Naive thymus-derived CD8-positive, alpha-beta T cell (primary cell): ENCODE data around the gene NBR1. TPM values are rescaled to one million over a fixed set of nuclear protein-coding genes. Genes with fewer than 3 reads are reported as not detected.
"Not testable (repeated sequence)": the region's sequence is repeated elsewhere in the genome, so short reads cannot be mapped to it uniquely, and the experiment has no call there.

Experiments used
- ATAC-seq, 2 donors: fragments of 150-1000 bp; cut with Tn5 transposase in 1 of 2; sonication (Bioruptor Pico), chemical (Tn5 transposase) in 1 of 2; 1 replicate in 1 of 2; 2 replicates in 1 of 2; pipeline ENCODE4 v1.10.0; 2021; ENCODE audit warnings: mild to moderate bottlenecking in 2 of 2, moderate library complexity in 2 of 2
- POLR2A ChIA-PET: fragments of 350-600 bp; sonication (Branson Sonifier 250); formaldehyde crosslinking; loops from one replicate; lab custom pipeline; 2021; ENCODE audit warnings: antibody characterized with exemption; lab: Charles Lee
- DNase-seq, 10 donors: peaks; one replicate each; pipeline versions ENCODE4 v3.0.0 to v3.0.0-alpha.2; 2020 to 2022
- H3K27ac Mint-ChIP-seq, 10 donors: one replicate each; pipeline ENCODE4 v1.8.0; 2020 to 2022; ENCODE audit warnings: mild to moderate bottlenecking in 10 of 10, mixed read lengths in 10 of 10, moderate library complexity in 4 of 10, inconsistent platforms in 1 of 10
- H3K27me3 Mint-ChIP-seq, 5 donors: one replicate each; pipeline ENCODE4 v1.8.0; 2021 to 2022; ENCODE audit warnings: mixed read lengths in 5 of 5
- H3K36me3 Mint-ChIP-seq, 3 donors: one replicate each; pipeline ENCODE4 v1.8.0; 2020 to 2022; ENCODE audit warnings: mixed read lengths in 3 of 3, mild to moderate bottlenecking in 2 of 3, inconsistent platforms in 1 of 3
- H3K4me1 Mint-ChIP-seq, 4 donors: one replicate each; pipeline ENCODE4 v1.8.0; 2021 to 2022; ENCODE audit warnings: mixed read lengths in 4 of 4
- H3K4me3 Mint-ChIP-seq, 10 donors: one replicate each; pipeline ENCODE4 v1.8.0; 2020 to 2022; ENCODE audit warnings: mild to moderate bottlenecking in 10 of 10, mixed read lengths in 10 of 10, moderate library complexity in 6 of 10, inconsistent platforms in 1 of 10
- H3K9me3 Mint-ChIP-seq, 9 donors: one replicate each; pipeline ENCODE4 v1.8.0; 2020 to 2022; ENCODE audit warnings: mixed read lengths in 9 of 9, mild to moderate bottlenecking in 3 of 9, inconsistent platforms in 1 of 9, moderate library complexity in 1 of 9
- polyA plus RNA-seq, 3 donors: library from polyadenylated mRNA; unstranded; fragments of 300-500 nt; fragmentation: Illumina TruSeq; gene quantifications; one replicate each; pipeline ENCODE4 v1.2.3, GENCODE V29; 2021
- total RNA-seq, 8 experiments: library from RNA in 2 of 8; stranded (reverse) in 2 of 8; gene quantifications; one replicate each; pipeline ENCODE4 v1.2.3 and lab custom pipeline; 2021 to 2026

NBR1 gene
- total and polyA plus RNA-seq, 5 experiments from 2014 or later: 63.3 to 88.0 (median 73.2) TPM

DNA sequence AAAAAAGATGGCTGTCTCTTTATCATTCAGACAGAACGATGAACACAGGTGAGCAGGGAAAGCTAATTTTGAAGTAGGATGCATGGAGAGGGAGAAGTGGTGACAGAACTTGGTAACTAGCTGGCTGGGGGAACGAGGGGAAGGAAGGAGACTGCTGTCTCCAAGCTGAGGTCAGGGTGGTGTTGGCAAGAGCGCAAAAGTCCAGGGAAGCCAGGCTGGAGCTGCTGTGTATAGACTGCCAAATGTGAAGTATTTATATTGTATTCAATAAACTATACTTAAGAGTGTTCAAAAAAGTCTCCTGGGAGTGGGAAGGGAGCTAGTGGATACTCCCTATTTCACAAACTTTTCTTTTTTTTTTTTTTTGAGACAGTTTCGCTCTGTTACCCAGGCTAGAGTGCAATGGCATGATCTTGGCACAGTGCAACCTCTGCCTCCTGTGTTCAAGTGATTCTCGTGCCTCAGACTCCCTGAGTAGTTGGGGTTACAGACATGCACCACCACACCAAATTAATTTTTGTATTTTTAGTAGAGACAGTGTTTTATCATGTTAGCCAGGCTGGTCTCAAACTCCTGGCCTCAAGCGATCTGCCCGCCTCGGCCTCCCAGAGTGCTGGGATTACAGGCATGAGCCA is 48.8 kb downstream of the NBR1 start:
- Mint-ChIP-seq H3K4me3 (no peak overlapping the region), H3K27me3 (no peaks in the 10 kb centered on the region), H3K4me1 (peaks cover 17 to 39% (median 31%) of the 10 kb centered on the region in 4 donors), H3K9me3 (no peaks in the 10 kb centered on the region), H3K36me3 (peaks cover 0 to 28% (median 6%) of the 10 kb centered on the region in 3 donors), H3K27ac (peak overlapping the region in 3 of 10 donors; percentile 4 to 7 (median 7))
- POLR2A ChIA-PET: interaction anchor here (0.6 to 12.3 kb wide), 5 partner anchors 28 to 950 kb away, joined by 4 to 189 read pairs (median 5); partner anchors contain the start of gene ASB16
- ATAC-seq (no peak), DNase-seq (no peak)

DNA sequence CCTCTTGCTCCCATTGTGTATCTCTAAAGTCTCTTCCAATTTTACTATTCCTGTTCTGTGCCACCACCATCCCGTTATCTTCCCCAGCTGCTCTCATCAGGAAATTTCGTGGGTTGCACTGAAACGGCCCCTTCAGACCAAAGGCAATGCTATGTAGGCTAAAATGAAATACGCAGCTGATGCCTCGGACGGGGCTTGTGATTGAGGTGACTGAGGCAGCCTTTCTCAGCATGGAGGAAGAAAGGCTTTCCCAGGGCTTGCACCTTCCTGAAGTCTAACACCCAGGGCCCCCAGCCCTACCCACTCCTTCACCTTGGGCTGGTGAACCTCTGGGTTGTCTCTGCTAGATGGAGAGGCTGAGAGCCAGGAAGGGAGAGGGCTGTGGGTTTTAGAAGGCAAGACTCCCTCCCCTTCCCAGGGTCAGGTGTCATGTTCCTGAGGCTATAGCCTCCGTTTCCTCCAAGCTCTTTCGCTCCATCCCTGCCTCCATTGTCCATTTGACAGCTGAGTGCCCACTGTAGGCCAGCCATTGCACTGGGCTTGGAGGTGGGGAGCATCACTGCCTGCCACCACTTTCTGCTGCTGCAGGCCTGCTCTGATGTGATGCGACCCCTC is 49.6 kb downstream of the NBR1 start:
- Mint-ChIP-seq H3K4me1 (peaks cover 17 to 39% (median 29%) of the 10 kb centered on the region in 4 donors), H3K36me3 (peaks cover 0 to 27% (median 6%) of the 10 kb centered on the region in 3 donors), H3K27ac (peak overlapping the region in 6 of 10 donors; percentile 1 to 87 (median 59)), H3K4me3 (no peak overlapping the region), H3K9me3 (no peaks in the 10 kb centered on the region), H3K27me3 (no peaks in the 10 kb centered on the region)
- ATAC-seq (no peak), DNase-seq (no peak)
- POLR2A ChIA-PET: interaction anchor here (1.1 to 12.3 kb wide), 2 partner anchors 95 to 140 kb away, joined by 7 to 189 read pairs; no protein-coding TSS in a partner anchor

DNA sequence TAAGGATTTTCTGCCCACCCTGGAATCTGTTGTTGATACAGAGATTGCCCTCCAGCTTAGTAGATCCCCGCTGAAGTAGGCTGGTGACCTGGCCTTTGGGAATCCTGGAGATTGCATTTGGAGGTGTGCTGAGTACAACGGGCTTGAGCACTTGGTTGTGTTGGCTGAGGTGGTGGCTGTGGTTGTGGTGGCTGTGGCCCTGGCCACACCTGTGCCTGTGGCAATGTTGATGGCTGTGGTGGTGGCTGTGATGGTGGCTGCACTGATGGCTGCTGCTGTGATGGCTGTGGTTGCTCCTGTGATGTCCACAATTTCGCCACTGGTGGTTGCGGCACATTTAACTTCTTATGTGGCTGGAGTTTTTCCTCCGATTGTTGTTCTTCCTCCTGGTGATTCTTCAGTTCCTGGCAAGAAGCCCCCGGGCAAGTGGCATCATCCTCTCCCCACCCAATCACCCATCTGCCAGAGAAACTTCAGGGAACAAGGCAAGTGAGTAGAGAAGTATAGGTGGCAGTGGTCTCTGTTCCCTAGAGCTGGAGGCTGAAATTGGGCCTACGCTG is 53.2 kb downstream of the NBR1 start:
- Mint-ChIP-seq H3K4me3 (no peak overlapping the region), H3K4me1 (peaks cover 1 to 6% (median 4%) of the 10 kb centered on the region in 4 donors), H3K9me3 (no peaks in the 10 kb centered on the region), H3K27me3 (no peaks in the 10 kb centered on the region), H3K27ac (peak overlapping the region in 2 of 10 donors; percentile 44 to 62), H3K36me3 (peaks cover 0 to 20% (median 3%) of the 10 kb centered on the region in 3 donors)
- ATAC-seq (no peak), DNase-seq (peak in 1 of 10 donors; percentile 12)
- POLR2A ChIA-PET: no interaction called here

DNA sequence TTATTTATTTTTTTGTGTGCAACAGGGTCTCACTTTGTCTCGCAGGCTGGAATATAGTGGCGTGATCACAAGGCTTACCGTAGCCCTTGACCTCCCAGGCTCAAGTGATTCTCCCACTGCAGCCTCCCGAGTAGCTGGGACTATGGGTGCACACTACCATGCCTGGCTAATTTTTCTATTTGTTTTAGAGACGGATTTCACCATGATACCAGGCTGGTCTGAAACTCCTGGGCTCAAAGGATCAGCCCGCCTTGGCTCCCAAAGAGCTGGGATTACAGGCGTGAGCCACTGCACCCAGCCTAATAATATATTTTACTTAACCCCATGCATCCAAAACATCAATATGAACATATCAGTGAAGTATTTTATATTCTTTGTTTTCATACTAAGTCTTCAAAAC is 55.4 kb downstream of the NBR1 start:
- peaks cover 0 to 17% (median 3%) of the 10 kb centered on the region in 3 donors for H3K36me3 Mint-ChIP-seq
- H3K27ac Mint-ChIP-seq: no peak overlapping the region
- H3K27me3 Mint-ChIP-seq: no peaks in the 10 kb centered on the region
- no peak for DNase-seq
- H3K4me1 Mint-ChIP-seq: peaks cover 0 to 5% (median 0%) of the 10 kb centered on the region in 4 donors
- POLR2A ChIA-PET: interaction anchor here (1.4 to 1.8 kb wide), 2 partner anchors 13 to 90 kb away, joined by 3 to 8 read pairs; no protein-coding TSS in a partner anchor
- no peaks in the 10 kb centered on the region for H3K9me3 Mint-ChIP-seq
- ATAC-seq: no peak
- no peak overlapping the region for H3K4me3 Mint-ChIP-seq

DNA sequence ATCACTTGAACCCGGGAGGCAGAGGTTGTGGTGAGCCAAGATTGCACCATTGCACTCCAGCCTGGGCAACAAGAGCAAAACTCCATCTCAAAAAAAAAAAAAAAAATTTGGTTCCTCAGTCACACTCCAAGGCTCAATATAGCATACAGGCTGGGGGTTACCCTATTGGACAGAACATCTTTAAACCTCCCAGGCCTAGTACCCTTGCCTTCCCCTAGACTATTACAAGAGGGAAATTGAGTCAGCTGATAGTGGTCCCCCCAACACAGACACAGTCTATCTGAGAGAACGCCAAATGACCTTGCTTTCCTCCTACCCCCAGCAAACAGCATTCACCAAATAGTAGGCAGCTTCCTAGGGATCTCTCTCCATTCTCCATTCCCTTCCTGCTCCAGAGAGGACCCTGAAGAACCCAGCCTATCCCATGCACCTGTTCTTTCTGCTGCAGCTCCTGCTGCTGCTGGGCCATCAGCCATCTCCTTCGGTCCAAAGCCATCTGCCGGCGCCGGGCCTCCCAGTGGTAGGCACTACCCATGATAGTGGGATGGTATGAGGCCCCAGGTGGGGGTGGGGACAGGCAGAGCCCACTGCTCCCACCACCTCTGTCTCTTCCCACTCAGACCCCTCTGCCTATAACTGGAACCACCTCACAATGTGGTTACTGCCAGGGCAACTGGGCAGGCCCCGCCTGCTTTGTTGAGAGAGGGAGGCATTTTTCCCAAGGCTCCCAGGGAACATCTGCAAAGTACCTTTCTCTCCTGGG is 57.2 kb downstream of the NBR1 start, which contains the start of gene CCDC200:
TSS of gene CCDC200 (minus strand) at position 604 of the 763 bp plus-strand sequence. CDS start at position 535, 69 bp downstream.
- H3K27ac Mint-ChIP-seq, ATAC-seq, H3K9me3 Mint-ChIP-seq, H3K4me3 Mint-ChIP-seq, H3K27me3 Mint-ChIP-seq, H3K4me1 Mint-ChIP-seq, DNase-seq, POLR2A ChIA-PET: not testable (repeated sequence)
- H3K36me3 Mint-ChIP-seq: peaks cover 0 to 11% (median 3%) of the 10 kb centered on the region in 3 donors

DNA sequence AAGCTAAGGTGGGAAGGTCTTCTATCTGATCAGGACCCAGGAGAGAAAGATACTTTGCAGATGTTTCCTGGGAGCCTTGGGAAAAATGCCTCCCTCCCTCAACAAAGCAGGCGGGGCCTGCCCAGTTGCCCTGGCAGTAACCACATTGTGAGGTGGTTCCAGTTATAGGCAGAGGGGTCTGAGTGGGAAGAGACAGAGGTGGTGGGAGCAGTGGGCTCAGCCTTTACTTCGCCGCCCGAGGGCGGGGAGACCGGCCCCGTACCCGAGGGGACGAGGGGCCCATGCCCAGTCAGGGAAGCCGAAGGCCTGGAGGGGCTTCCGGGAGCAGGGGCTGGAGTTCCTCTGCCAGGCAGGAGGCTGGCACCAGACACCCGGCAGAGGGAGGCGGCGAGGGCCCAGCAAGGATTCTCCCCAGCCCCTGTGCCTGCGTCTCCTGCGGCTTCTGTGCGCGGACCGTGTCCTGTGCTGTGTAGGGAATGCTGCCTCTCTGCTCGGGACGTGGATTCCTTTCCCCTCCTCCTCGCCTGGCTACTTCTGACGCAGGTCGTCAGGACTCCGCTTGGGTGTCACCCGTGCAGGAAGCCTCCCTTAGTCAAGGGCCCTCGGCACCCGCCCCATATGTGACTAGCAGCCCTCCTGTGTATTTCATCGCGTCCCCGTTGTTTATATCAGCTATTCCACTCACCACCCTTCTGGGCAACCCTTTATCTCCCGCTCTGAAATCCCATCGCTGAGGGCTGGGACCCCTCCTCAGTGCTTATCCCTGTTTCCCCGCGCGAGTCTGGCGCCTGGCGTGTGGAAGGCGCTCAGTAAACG is 60.4 kb downstream of the NBR1 start:
- H3K27me3 Mint-ChIP-seq, H3K9me3 Mint-ChIP-seq, ATAC-seq, H3K4me1 Mint-ChIP-seq, POLR2A ChIA-PET, H3K36me3 Mint-ChIP-seq: not testable (repeated sequence)
- Mint-ChIP-seq H3K4me3 (peak overlapping the region in 4 of 10 donors; percentile 45 to 76 (median 53)), H3K27ac (peak overlapping the region in 1 of 10 donors; percentile 59)
- peak in 2 of 10 donors; percentile 9 to 45 for DNase-seq

DNA sequence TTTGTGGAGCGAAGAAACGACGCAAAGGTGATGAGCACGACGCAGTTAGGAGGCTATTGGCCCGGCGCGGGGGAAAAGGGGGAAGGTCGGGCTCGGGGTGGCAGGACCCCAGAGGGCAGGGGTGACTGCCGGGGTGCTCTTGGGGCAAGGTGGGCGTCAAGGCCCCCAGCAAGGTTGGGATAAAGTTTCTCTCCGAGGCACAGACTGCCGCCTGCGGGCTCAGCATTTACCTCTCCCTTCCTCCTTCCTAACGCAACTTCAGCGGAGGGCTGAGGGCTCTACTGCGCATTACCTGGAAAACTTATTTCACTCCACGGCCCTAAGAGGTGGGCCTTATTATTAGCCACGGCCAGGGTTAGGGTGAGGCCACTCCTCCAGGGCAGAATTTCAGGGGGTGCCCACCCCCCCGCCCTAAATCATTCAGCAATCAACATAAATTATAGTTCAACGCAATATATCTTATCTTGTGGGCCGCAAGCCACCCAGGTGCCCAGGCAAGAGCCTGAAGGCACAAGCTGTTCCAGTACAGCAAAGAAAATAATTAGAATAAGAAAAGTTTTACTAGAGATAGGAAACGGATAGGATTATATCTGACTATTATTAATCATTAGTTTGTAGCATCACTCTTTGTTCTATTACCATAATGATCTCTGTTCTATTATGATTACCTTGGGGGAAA is 61.1 kb downstream of the NBR1 start:
- H3K9me3 Mint-ChIP-seq, H3K4me1 Mint-ChIP-seq, H3K36me3 Mint-ChIP-seq, H3K27me3 Mint-ChIP-seq, ATAC-seq, POLR2A ChIA-PET: not testable (repeated sequence)
- Mint-ChIP-seq H3K4me3 (peak overlapping the region in 6 of 10 donors; percentile 34 to 61 (median 54)), H3K27ac (peak overlapping the region in 2 of 10 donors; percentile 8 to 40)
- peak in 6 of 10 donors; percentile 27 to 72 (median 32) for DNase-seq

DNA sequence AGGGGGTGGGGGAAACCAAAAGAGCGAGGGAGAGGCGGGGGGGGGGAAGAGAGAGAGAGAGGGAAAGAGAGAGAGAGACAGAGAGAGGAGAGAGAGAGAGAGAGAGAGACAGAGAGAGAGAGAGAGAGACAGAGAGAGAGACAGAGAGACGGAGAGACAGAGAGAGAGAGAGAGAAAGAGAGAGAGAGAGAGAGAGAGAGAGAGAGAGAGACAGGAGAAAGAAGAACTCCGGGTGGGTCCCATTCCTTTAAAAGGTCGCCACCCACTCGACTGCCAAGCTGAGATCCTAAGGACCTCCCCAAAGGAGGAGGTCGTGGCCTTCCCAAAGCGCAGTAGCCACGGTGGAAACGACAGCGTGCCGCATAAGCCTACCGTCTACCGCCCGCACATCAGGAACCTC is 62.2 kb downstream of the NBR1 start:
- H3K27me3 Mint-ChIP-seq, ATAC-seq, H3K4me3 Mint-ChIP-seq, H3K36me3 Mint-ChIP-seq, H3K9me3 Mint-ChIP-seq, H3K27ac Mint-ChIP-seq, H3K4me1 Mint-ChIP-seq, POLR2A ChIA-PET, DNase-seq: not testable (repeated sequence)

DNA sequence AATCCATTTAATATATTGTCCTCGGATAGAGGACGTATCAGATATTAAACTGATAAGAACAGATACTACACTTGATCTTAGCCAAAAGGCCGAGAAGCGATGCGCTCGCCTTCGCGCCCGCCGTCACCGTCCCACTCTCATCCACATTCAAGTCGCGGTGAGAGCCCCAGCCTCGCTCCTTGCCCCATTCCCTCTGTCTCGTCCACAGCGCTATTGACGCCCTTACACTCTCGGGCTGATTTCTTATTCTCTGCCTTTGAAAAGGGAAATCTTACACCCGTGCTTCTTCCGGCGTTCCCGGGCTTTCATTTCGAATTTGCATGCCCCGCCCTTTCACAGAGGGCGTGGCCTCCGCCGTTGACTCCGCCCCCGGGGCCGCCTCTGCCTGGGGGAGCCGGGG is 62.9 kb downstream of the NBR1 start, which contains the start of gene RNU2-1:
TSS of gene RNU2-1 (minus strand) at position 101 of the 400 bp plus-strand sequence.
- H3K36me3 Mint-ChIP-seq, H3K4me1 Mint-ChIP-seq, DNase-seq, H3K27ac Mint-ChIP-seq, ATAC-seq, H3K9me3 Mint-ChIP-seq, H3K4me3 Mint-ChIP-seq, POLR2A ChIA-PET, H3K27me3 Mint-ChIP-seq: not testable (repeated sequence)

DNA sequence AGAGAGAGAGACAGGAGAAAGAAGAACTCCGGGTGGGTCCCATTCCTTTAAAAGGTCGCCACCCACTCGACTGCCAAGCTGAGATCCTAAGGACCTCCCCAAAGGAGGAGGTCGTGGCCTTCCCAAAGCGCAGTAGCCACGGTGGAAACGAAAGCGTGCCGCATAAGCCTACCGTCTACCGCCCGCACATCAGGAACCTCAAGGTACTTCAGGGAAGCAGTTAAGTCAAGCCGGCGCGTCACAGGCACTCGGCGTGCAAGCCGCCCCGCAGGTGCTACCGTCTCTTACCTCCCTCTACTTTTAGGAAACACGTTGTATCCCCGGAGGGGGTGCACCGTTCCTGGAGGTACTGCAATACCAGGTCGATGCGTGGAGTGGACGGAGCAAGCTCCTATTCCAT is 68.6 kb downstream of the NBR1 start:
- H3K4me1 Mint-ChIP-seq, DNase-seq, H3K36me3 Mint-ChIP-seq, H3K9me3 Mint-ChIP-seq, H3K27me3 Mint-ChIP-seq, POLR2A ChIA-PET, H3K27ac Mint-ChIP-seq: not testable (repeated sequence)
- ATAC-seq: peak in 1 of 2 donors; percentile 36
- peak overlapping the region in 1 of 10 donors; percentile 10 for H3K4me3 Mint-ChIP-seq

DNA sequence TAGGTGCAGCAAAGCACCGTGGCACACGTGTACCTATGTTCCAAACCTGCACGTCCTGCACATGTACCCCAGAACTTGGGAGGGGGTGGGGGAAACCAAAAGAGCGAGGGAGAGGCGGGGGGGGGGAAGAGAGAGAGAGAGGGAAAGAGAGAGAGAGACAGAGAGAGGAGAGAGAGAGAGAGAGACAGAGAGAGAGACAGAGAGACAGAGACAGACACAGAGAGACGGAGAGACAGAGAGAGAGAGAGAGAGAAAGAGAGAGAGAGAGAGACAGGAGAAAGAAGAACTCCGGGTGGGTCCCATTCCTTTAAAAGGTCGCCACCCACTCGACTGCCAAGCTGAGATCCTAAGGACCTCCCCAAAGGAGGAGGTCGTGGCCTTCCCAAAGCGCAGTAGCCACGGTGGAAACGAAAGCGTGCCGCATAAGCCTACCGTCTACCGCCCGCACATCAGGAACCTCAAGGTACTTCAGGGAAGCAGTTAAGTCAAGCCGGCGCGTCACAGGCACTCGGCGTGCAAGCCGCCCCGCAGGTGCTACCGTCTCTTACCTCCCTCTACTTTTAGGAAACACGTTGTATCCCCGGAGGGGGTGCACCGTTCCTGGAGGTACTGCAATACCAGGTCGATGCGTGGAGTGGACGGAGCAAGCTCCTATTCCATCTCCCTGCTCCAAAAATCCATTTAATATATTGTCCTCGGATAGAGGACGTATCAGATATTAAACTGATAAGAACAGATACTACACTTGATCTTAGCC is 69.8 kb downstream of the NBR1 start:
- H3K4me1 Mint-ChIP-seq, H3K36me3 Mint-ChIP-seq, POLR2A ChIA-PET, DNase-seq, H3K27ac Mint-ChIP-seq, H3K9me3 Mint-ChIP-seq, H3K4me3 Mint-ChIP-seq, H3K27me3 Mint-ChIP-seq: not testable (repeated sequence)
- peak in 1 of 2 donors; percentile 36 for ATAC-seq
